Fibroblast of lung (primary cell): ENCODE data around the gene KRTAP4-1. TPM values are rescaled to one million over a fixed set of nuclear protein-coding genes. Genes with fewer than 3 reads are reported as not detected.

Source experiments
- DNase-seq, 2 donors: peaks; one replicate each; pipeline versions ENCODE4 v3.0.0 to v3.0.0-alpha.2; 2010; ENCODE audit warnings: low read depth in 2 of 2
- H2AFZ ChIP-seq: 2 replicates; pipeline ENCODE4 v1.5.1; 2012; ENCODE audit warnings: low read length, control low read depth, inconsistent platforms
- H3K27ac ChIP-seq: 2 replicates; pipeline ENCODE4 v1.5.1; 2011; ENCODE audit warnings: low read length, control low read depth; ENCODE audit not compliant: insufficient read depth
- H3K27me3 ChIP-seq: 2 replicates; pipeline ENCODE4 v1.5.1; 2011; ENCODE audit warnings: mild to moderate bottlenecking, low read length; ENCODE audit not compliant: control insufficient read depth, insufficient read depth
- H3K36me3 ChIP-seq: 2 replicates; pipeline ENCODE4 v1.5.1; 2011; ENCODE audit warnings: low read length; ENCODE audit not compliant: control insufficient read depth, insufficient read depth
- H3K4me1 ChIP-seq: 2 replicates; pipeline ENCODE4 v1.5.1; 2011; ENCODE audit warnings: low read length; ENCODE audit not compliant: control insufficient read depth, insufficient read depth; ENCODE audit errors: extremely low read depth
- H3K4me2 ChIP-seq: 2 replicates; pipeline ENCODE4 v1.5.1; 2011; ENCODE audit warnings: low read length, control low read depth; ENCODE audit not compliant: insufficient read depth; ENCODE audit errors: extremely low read depth
- H3K4me3 ChIP-seq, 4 experiments: fragments of 200-600 bp in 1 of 4; sonication (generic) in 1 of 4; replicated peaks in 1 of 4; 2 replicates each; pipeline ENCODE4 v1.5.1; 2011 to 2016; ENCODE audit warnings: low read length in 4 of 4, low read depth in 3 of 4, mild to moderate bottlenecking in 3 of 4, control low read depth in 2 of 4, inconsistent platforms in 1 of 4, mixed read lengths in 1 of 4; ENCODE audit not compliant: insufficient read depth in 1 of 4; ENCODE audit errors: control extremely low read depth in 1 of 4
- H3K79me2 ChIP-seq: 2 replicates; pipeline ENCODE4 v1.5.1; 2012; ENCODE audit warnings: mild to moderate bottlenecking, low read length, inconsistent platforms; ENCODE audit not compliant: control insufficient read depth, insufficient read depth
- H3K9ac ChIP-seq: 2 replicates; pipeline ENCODE4 v1.5.1; 2011; ENCODE audit warnings: mild to moderate bottlenecking, low read length, control low read depth; ENCODE audit not compliant: insufficient read depth
- H3K9me3 ChIP-seq: 2 replicates; pipeline ENCODE4 v1.5.1; 2012; ENCODE audit warnings: low read depth, low read length; ENCODE audit not compliant: control insufficient read depth, insufficient read depth
- H4K20me1 ChIP-seq: 2 replicates; pipeline ENCODE4 v1.5.1; 2011; ENCODE audit warnings: low read length; ENCODE audit not compliant: control insufficient read depth, insufficient read depth; ENCODE audit errors: extremely low read depth
- EZH2 ChIP-seq: IDR thresholded peaks from 2 replicates; pipeline ENCODE4 v1.5.1; 2012; ENCODE audit warnings: low read length, control low read depth, mild to moderate bottlenecking; ENCODE audit errors: missing control alignments
- polyA plus RNA-seq, 2 donors: library from polyadenylated mRNA; depleted of rRNA in 1 of 2; stranded (reverse) in 1 of 2; unstranded in 1 of 2; fragments of >200 nt; gene quantifications; 2 replicates each; pipeline ENCODE4 v1.2.1, GENCODE V29; 2011 to 2012; ENCODE audit warnings: missing spikeins in 1 of 2
- total RNA-seq: library from RNA; depleted of rRNA; stranded (reverse); fragments of >200 nt; gene quantifications from 2 replicates; pipeline ENCODE4 v1.2.1, GENCODE V29; 2014
- TF ChIP-seq, protein P1 (sequence below), 2 donors: IDR thresholded peaks in 1 of 2; conservative IDR thresholded peaks in 1 of 2; 1 replicate in 1 of 2; 2 replicates in 1 of 2; pipeline ENCODE4 v1.5.1; 2011 to 2012; ENCODE audit warnings: low read length in 2 of 2, control low read depth in 1 of 2, inconsistent platforms in 1 of 2, low read depth in 1 of 2, mild to moderate bottlenecking in 1 of 2

The KRTAP4-1 gene
- total and polyA plus RNA-seq, 2 donors (not counting 1 experiment from before 2014, with no cell fraction given) = not detected

DNA sequence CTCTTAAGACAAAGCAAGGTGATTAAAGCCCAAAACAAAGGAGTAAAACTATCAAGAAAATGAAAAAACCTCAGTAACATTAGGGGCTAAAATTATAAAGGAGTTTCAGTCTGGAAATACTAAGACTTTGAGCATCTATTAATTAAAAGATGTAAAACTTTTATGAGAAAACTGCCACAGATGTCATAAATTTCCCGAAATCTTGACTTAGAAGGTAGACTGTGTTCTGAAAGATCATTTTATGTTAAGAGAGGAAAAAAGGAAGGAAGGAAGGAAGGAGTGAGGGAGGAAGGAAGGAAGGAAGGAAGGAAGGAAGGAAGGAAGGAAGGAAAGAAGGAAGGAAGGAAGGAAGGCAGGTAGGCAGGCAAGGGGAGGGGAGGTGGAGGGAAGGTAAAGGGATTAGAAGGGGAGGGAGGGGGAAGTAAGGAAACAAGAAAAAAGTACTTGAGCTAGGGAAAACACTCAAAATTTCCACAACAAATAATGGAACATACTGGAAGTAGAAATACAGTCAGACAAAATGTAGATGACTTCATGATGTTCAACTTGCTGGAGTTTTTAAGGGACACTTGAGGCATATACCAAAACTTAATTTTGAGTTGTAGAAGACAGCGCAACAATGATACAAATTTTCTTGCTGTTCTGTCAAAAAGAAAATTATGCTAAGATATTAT lies 37.0 kb downstream of the KRTAP4-1 start:
- no peak overlapping the region for H3K4me3 ChIP-seq
- no peak overlapping the region for H3K4me2 ChIP-seq
- H3K79me2 ChIP-seq = no peaks in the 10 kb centered on the region
- H3K4me1 ChIP-seq = no peaks in the 10 kb centered on the region
- H3K36me3 ChIP-seq = no peaks in the 10 kb centered on the region
- no peak overlapping the region for H3K27ac ChIP-seq
- DNase-seq = no peak
- no peaks in the 10 kb centered on the region for H4K20me1 ChIP-seq
- no peaks in the 10 kb centered on the region for H3K9me3 ChIP-seq
- H3K9ac ChIP-seq = no peak overlapping the region
- no peaks in the 10 kb centered on the region for H3K27me3 ChIP-seq
- TF ChIP-seq EZH2 = no peak
- TF ChIP-seq, protein P1, sequence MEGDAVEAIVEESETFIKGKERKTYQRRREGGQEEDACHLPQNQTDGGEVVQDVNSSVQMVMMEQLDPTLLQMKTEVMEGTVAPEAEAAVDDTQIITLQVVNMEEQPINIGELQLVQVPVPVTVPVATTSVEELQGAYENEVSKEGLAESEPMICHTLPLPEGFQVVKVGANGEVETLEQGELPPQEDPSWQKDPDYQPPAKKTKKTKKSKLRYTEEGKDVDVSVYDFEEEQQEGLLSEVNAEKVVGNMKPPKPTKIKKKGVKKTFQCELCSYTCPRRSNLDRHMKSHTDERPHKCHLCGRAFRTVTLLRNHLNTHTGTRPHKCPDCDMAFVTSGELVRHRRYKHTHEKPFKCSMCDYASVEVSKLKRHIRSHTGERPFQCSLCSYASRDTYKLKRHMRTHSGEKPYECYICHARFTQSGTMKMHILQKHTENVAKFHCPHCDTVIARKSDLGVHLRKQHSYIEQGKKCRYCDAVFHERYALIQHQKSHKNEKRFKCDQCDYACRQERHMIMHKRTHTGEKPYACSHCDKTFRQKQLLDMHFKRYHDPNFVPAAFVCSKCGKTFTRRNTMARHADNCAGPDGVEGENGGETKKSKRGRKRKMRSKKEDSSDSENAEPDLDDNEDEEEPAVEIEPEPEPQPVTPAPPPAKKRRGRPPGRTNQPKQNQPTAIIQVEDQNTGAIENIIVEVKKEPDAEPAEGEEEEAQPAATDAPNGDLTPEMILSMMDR (conservative IDR thresholded peaks at IDR 0.05 in 1 of 2, IDR thresholded peaks at IDR 0.05 in 1 of 2; ENCODE audit: low read depth in 1 of 2, low read length in 2 of 2) = no peak
- H2AFZ ChIP-seq = no peak overlapping the region

GRCh38 chr17:41145261-41145660 lies 39.5 kb downstream of the KRTAP4-1 start:
- Histone ChIP-seq H4K20me1 (no peaks in the 10 kb centered on the region), H3K36me3 (no peaks in the 10 kb centered on the region), H3K79me2 (no peaks in the 10 kb centered on the region), H3K4me1 (no peaks in the 10 kb centered on the region), H3K27ac (no peak overlapping the region), H3K9me3 (no peaks in the 10 kb centered on the region), H2AFZ (no peak overlapping the region), H3K4me2 (no peak overlapping the region), H3K4me3 (no peak overlapping the region), H3K27me3 (no peaks in the 10 kb centered on the region), H3K9ac (no peak overlapping the region)
- DNase-seq = no peak
- TF ChIP-seq EZH2 = no peak
- TF ChIP-seq, protein P1 (conservative IDR thresholded peaks at IDR 0.05 in 1 of 2, IDR thresholded peaks at IDR 0.05 in 1 of 2; ENCODE audit: low read depth in 1 of 2, low read length in 2 of 2) = no peak

DNA sequence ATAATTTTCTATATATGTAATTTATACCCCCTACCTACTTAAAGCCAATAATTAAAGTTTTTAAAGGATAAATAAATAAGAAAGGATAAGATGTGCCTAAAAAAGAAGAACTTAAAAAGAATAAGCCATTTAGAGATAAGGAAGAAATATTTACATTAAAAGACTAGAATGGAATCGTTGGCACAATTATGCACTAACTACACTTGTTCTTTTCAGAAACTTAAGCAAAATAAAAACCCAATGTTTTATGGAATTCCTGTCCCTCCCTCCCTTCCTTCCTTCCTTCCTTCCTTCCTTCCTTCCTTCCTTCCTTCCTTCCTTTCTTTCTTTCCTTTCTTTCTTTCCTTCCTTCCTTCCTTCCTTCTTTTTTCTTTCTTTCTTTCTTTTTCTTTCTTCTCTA lies 39.9 kb downstream of the KRTAP4-1 start:
- no peak for TF ChIP-seq EZH2
- no peak overlapping the region for H3K4me3 ChIP-seq
- no peaks in the 10 kb centered on the region for H4K20me1 ChIP-seq
- no peak overlapping the region for H3K9ac ChIP-seq
- no peak for DNase-seq
- no peaks in the 10 kb centered on the region for H3K9me3 ChIP-seq
- H3K36me3 ChIP-seq = no peaks in the 10 kb centered on the region
- H3K27ac ChIP-seq = no peak overlapping the region
- no peaks in the 10 kb centered on the region for H3K4me1 ChIP-seq
- H2AFZ ChIP-seq = no peak overlapping the region
- no peak overlapping the region for H3K4me2 ChIP-seq
- H3K27me3 ChIP-seq = no peaks in the 10 kb centered on the region
- H3K79me2 ChIP-seq = no peaks in the 10 kb centered on the region
